ENCODE results near the gene AARSD1.
"Not testable (repeated sequence)": the region's sequence is repeated elsewhere in the genome, so short reads cannot be mapped to it uniquely, and the experiment has no call there.

AARSD1 gene, protein sequence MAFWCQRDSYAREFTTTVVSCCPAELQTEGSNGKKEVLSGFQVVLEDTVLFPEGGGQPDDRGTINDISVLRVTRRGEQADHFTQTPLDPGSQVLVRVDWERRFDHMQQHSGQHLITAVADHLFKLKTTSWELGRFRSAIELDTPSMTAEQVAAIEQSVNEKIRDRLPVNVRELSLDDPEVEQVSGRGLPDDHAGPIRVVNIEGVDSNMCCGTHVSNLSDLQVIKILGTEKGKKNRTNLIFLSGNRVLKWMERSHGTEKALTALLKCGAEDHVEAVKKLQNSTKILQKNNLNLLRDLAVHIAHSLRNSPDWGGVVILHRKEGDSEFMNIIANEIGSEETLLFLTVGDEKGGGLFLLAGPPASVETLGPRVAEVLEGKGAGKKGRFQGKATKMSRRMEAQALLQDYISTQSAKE

GRCh38 chr17:42964161-42964932 is at the start of gene AARSD1:
Gene AARSD1, minus strand, starts transcription at chr17:42964454. Its CDS starts 14 bp downstream, at chr17:42964440.
- DNase-seq, result peak; percentile 95

- no peak for DNase-seq
Measured at GRCh38 chr17:43013296-43013695, 49.0 kb upstream of the AARSD1 start.

DNA sequence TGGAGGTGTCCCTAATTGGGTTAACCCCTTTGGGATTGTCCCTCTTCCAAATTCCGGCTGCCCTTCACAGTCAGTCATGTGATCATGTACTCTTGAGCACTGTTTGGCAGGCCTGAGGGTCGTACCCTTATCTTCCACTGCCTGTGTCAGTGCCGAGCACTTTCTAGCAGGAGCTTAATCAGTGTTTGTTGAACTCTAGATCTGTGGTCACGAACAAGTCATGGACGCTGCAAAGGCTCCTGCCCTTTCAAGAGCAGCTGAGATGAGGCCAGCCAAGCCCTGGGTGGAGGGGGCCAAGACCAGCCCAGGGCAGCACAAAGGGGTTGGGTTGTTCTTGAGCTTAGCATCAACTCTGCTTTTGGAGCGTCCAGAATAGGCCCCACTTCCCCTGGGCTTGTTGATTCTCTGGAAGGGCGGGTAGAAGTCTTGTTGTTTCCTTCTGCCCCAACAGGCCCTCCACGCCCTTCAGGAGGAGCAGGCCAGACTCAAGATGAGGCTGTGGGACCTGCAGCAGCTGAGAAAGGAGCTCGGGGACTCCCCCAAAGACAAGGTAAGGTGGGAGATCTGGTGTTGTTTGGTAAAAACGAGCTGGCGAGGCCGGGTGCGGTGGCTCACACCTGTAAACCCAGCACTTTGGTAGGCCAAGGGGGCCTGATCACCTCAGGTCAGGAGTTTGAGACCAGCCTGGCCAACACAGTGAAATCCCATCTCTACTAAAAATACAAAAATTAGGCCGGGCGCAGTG is 47.6 kb upstream of the AARSD1 start:
- DNase-seq, result peak; percentile 77

GRCh38 chr17:43010667-43011308 is 46.5 kb upstream of the AARSD1 start:
- DNase-seq, result no peak

DNA sequence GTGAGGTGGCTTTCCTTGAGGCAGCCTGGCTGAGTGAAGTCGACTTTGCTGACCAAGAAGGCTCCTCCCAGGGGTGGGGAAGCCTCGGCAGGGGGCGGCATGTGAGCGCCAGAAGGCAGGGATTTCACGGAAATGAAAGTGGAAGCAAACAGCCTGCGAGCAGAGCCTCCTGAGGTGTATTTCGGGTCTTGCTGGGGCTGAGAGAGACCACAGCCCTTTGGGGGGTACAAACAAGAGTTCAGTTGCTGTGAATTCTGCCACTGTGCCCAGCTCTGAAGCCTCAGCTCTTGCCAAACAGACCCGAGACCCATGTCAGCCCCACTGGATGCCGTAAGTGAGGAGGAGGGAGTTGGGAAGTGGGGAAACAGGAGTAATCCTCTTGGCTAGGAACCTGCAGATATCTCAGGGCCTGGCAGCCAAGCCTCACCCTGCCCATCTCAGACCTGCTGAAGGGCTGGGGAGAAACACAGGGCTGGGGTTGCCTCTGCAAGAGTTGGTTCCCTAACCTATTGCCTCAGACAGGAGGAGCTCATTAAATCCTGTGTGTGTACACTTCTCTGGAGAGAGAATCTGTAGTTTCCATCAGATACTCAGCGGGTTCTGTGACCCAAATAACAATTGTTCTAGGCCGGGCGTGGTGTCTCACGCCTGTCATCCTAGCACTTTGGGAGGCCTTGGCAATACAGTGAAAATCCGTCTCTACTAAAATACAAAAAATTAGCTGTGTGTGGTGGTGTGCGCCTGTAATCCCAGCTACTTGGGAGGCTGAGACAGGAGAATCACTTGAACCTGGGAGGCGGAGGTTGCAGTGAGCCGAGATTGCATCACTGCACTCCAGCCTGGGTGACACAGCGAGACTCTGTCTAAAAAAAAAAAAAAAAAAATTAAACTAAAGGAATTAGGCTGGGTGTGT is 42.6 kb upstream of the AARSD1 start, which contains the start of gene IFI35:
Gene IFI35, plus strand, starts transcription at position 146 of the 913 bp plus-strand sequence. Its CDS starts 164 bp downstream, at position 310.
- peak; percentile 85 for DNase-seq

DNA sequence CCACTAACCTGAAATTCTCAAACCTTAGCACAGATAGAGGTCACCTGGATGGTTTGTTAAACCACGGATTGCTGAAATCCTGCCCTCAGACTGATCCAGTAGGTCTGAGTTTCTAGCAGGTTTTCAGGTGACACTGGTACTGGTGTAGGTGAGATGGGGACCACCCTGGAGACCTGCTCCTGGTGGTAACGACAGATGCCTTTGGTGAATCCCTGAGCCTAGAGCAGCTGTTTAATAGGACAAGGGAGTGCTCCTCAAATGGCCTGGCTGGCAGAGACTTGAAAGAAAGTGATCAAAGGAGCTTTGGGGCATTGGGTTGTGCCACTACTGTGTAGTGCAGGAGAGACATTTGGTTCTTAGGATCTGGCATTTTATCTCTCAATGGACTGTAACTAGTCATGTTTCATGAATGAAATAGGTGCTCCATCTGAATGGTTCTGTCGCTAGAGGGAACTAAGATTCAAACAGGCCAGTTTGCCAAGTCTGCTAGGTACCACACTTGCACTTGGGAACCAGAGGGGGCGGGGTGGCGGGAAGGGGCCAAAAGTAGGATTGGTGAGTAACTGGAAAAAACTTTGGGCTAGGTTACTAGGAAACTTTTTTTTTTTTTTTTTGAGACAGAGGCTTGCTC is 39.4 kb upstream of the AARSD1 start:
- no peak for DNase-seq

GRCh38 chr17:43000894-43001293 is 36.6 kb upstream of the AARSD1 start:
- not testable (repeated sequence) for DNase-seq

DNA sequence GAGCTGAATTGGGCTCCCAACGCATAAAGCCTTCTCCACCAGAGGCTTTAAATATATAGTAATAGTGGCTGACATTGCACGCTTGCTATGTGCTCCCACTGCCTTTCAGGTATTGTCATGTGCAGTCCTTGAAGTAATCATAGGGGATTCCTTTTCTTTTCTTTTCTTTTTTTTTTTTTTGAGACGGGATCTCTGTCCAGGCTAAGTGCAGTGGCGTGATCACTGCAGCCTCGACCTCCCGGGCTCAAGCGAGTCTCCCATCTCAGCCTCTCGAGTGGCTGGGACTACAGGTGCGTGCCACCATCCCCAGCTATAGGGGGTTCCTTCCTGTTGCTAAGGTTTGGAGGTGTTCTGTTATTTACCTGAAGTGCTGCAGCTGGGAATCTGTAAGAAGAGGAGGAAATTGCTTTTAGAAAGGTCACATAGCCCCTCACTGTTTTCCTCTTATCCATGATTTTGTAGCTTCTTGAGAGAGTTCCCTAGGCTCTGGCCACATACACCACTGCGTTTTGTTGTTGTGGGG is 34.8 kb upstream of the AARSD1 start:
- DNase-seq, result no peak

DNA sequence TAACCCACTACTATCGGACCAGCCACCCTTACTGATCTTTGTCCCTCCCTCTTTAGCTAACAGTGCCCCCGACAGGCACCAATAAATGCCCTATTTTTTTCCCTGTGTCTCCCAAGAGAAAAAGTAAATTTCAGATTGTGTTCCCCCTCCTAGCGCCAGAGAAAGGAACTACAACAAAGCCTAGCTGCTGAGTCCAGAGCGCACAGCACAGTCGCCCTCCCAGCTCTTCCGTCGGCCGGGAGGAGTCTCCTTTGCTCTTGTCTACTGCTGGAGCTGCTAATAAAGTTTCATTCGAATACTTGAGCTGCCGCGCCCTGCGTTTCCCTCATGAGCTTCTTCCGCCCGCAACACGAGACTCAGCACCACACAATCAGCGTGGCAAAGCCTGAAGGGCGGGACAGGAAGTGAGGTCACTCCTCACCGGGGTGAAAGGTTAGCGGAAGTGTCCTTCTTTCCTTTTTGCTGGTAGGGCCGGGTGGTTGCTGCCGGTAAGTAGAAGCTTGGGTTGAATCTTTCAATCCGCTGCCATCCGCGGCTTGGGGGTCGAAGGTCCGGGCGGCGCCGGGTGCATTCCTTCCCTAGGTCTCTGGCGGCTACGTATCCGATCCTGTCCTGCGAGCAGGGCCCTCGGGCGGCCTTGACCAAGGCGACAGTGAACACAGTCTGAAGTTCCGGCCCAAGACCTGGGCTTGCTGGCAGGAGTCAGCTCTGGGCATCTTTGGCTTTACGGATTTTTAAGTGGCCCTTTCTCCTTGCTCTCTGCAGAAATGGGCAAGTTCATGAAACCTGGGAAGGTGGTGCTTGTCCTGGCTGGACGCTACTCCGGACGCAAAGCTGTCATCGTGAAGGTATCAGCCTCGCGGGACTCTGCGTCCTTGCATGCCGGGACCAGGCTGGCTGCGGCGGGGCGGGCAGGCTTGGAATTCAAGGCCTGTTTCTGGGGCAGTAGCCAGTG is 34.0 kb upstream of the AARSD1 start, which contains the start of gene RPL27:
Gene RPL27, plus strand, starts transcription at position 436 of the 955 bp plus-strand sequence. Its CDS starts 332 bp downstream, at position 768.
- peak; percentile 100 for DNase-seq

DNA sequence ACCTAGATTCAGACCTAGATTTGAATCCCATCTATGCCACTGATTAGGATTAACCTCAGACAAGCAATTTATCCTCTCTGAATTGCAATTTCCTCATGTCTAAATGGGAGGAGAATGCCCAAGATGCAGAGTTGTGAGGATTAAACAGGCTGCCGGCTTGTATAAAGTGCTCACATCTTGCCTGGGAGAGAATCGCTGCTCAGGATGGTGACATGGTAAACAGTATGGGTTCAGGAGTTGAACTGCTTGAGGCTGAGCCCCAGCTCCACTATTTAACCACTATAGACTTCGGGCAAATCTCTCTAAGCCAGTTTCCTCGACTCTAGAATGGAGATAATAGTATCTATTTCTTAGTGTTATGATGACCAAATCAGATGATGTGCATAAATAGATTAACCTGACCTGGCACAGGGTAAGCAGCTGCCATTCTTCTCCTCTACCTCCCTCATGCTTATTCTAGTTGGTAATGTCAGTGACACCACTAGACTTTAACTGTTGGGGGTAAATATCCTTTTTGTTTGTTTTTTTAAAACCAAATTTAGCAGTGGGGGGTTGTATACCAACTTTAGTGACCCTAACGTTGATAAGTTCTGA is 33.2 kb upstream of the AARSD1 start:
- no peak for DNase-seq

DNA sequence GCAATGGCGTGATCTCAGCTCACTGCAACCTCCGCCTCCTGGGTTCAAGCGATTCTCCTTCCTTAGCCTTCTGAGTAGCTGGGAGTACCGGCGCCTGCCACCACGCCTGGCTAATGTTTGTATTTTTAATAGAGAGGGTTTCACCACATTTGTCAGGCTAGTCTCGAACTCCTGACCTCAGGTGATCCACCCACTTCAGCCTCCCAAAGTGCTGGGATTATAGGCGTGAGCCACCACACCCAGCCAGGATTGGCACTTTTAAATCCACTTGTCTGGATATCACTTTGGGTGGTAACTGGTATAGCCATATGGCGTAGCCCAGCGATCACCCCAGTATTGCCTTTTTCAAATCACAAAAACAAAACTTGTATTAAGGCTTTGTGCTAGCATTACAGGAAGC is 29.7 kb upstream of the AARSD1 start:
- not testable (repeated sequence) for DNase-seq

DNA sequence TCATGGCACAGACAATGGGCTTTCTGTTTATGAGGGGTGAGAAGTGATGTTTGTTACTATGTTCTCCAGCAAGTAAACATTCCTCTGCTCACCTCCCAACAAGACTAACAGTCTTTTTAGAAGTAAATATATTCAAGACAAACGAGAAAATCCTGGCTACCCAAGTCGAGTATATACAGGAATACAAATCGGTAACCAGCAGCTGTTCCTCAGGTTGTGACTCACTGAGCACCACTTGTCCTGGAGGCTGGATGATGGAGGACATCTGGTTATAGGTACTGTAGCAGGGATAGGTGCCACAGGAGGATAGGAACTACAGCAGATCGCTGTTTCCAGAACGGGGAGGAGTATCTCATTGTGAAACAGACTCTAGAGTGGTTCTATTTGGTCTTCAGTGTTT is 28.6 kb upstream of the AARSD1 start:
- no peak for DNase-seq

- no peak for DNase-seq
Measured at GRCh38 chr17:42991471-42991870, 27.2 kb upstream of the AARSD1 start.

DNA sequence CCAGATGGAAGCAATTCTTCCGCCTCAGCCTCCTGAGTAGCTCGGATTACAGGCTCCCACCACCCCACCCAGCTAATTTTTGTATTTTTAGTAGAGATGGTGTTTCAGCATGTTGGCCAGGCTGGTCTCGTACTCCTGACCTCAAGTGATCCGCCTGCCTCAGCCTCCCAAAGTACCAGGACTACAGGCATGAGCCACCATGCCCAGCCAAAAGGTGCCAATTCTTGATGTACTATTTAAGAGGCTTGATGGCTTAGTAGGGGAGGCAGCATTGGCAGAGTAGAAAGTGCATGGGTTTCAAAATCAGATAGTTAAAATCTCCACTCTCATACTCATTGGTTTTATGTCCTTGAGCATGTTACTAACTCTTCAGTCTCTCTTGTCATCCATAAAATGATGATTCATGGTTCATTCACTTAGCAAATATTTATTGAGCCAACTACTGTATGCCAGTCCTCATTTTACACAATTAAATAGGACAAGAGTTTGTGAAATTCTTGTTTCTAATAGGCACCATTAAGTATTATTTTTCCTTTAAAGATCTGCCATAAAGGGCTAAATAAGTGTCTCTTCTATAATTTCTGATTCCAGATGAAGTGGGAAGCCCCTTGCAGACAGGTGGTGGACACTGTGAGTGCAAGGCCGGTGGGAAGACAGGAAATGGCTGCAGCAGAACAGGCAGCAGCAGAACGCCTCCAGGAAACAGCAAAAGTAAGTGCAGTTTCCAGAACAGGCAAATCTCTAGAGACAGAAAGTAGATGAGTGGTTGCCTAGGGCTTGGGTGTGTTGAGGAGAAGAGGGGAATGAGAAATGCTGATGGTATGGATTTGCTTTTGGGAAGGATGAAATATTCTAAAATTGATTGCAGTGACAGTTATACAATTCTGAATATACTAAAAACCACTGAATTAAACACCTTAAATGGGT is 25.7 kb upstream of the AARSD1 start:
- no peak for DNase-seq

DNA sequence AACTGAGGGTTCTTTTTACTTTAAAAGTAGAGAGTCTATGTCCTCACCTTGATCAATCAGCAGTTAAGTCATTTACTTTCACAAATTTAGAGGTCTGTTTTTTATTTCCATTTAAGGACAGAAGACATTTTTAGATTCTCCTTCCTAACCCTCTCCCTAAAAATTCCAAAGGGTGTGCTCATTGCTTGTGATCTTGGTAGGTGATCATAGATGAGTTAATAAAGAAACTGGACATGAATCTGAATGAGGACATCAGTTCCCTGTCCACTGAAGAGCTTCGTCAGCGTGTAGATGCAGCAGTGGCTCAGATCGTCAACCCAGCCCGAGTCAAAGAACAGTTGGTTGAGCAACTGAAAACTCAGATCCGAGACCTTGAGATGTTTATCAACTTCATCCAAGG is 24.9 kb upstream of the AARSD1 start:
- no peak for DNase-seq

DNA sequence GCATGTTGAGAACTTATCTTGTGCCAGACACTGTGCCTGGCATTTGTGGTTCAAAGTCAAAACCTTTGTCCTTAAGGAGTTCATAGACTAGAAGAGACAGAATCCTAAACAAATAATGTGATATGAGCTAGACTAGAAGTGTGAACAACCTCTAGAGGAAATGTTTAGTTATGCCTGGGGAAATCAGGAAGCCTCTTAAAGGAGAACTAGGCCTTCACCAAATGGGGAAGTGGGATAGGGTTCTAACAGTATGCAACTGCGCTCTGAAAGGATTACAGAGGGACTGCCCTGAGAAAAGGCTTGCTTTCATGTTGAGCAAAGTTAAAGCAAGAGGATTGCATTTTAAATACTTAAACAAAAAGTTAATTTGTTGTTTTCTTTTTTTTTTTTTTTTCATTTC is 21.0 kb upstream of the AARSD1 start:
- DNase-seq, result no peak

- no peak for DNase-seq
Measured at GRCh38 chr17:42982266-42982665, 18.0 kb upstream of the AARSD1 start.

Data from hematopoietic multipotent progenitor cell treated with erythropoietin and hydrocortisone succinate and interleukin-3 and kit ligand, for 8 days (in vitro differentiated cells).